GM23248 (cell line): Measurements from ENCODE around the gene PPP2R5A. TPM values are rescaled to one million over a fixed set of nuclear protein-coding genes. Genes with fewer than 3 reads are reported as not detected.
"Not testable (repeated sequence)": the region's sequence is repeated elsewhere in the genome, so short reads cannot be mapped to it uniquely, and the experiment has no call there.

Source experiments
- DNase-seq: peaks from one replicate; pipeline ENCODE4 v3.0.0-alpha.2; 2015
- H2AFZ ChIP-seq: fragments of 200-600 bp; sonication (generic); 2 replicates; pipeline ENCODE4 v1.6.1; 2016; ENCODE audit warnings: antibody characterized with exemption
- H3F3A ChIP-seq: fragments of 200-600 bp; sonication (generic); 2 replicates; pipeline ENCODE4 v1.6.1; 2016; ENCODE audit warnings: mild to moderate bottlenecking, antibody characterized with exemption, mixed run types; ENCODE audit not compliant: insufficient read depth
- H3K27ac ChIP-seq: fragments of 200-600 bp; sonication (generic); 2 replicates; pipeline ENCODE4 v1.5.1; 2016; ENCODE audit warnings: mild to moderate bottlenecking
- H3K27me3 ChIP-seq: fragments of 200-600 bp; sonication (generic); replicated peaks from 2 replicates; pipeline ENCODE4 v1.6.1; 2016; ENCODE audit warnings: mild to moderate bottlenecking; ENCODE audit not compliant: insufficient read depth
- H3K36me3 ChIP-seq: fragments of 200-600 bp; sonication (generic); 2 replicates; pipeline ENCODE4 v1.6.1; 2016; ENCODE audit warnings: low read depth, mild to moderate bottlenecking
- H3K4me1 ChIP-seq: fragments of 200-600 bp; sonication (generic); 2 replicates; pipeline ENCODE4 v1.6.1; 2016; ENCODE audit warnings: mild to moderate bottlenecking; ENCODE audit not compliant: insufficient read depth
- H3K4me2 ChIP-seq: fragments of 200-600 bp; sonication (generic); one replicate; pipeline ENCODE4 v1.6.1; 2016; ENCODE audit warnings: mild to moderate bottlenecking; ENCODE audit not compliant: unreplicated experiment
- H3K4me3 ChIP-seq: fragments of 200-600 bp; sonication (generic); 2 replicates; pipeline ENCODE4 v1.5.1; 2016; ENCODE audit warnings: mild to moderate bottlenecking
- H3K79me2 ChIP-seq: fragments of 200-600 bp; sonication (generic); 2 replicates; pipeline ENCODE4 v1.6.1; 2016; ENCODE audit warnings: mild to moderate bottlenecking; ENCODE audit not compliant: insufficient read depth
- H3K9ac ChIP-seq: fragments of 200-600 bp; sonication (generic); 2 replicates; pipeline ENCODE4 v1.6.1; 2016; ENCODE audit warnings: mild to moderate bottlenecking
- H3K9me2 ChIP-seq: fragments of 200-600 bp; sonication (generic); 2 replicates; pipeline ENCODE4 v1.6.1; 2016; ENCODE audit warnings: mixed run types, mild to moderate bottlenecking, moderate library complexity; ENCODE audit not compliant: insufficient read depth
- H3K9me3 ChIP-seq: fragments of 200-600 bp; sonication (generic); one replicate; pipeline ENCODE4 v1.6.1; 2017; ENCODE audit warnings: low read depth
- H4K20me1 ChIP-seq: fragments of 200-600 bp; sonication (generic); 2 replicates; pipeline ENCODE4 v1.6.0; 2016; ENCODE audit not compliant: insufficient read depth
- EZH2 ChIP-seq: fragments of 200-600 bp; sonication (generic); IDR thresholded peaks from 2 replicates; pipeline ENCODE4 v1.6.1; 2018; ENCODE audit warnings: antibody characterized with exemption, mild to moderate bottlenecking; ENCODE audit not compliant: insufficient read depth, poor library complexity, severe bottlenecking
- EZH2phosphoT487 ChIP-seq: fragments of 200-600 bp; sonication (generic); IDR thresholded peaks from 2 replicates; pipeline ENCODE4 v1.6.1; 2018; ENCODE audit warnings: antibody characterized with exemption, moderate library complexity, mild to moderate bottlenecking, low read depth; ENCODE audit not compliant: insufficient read depth
- WGBS, 2 experiments: methylation state at CpG; one replicate each; pipeline ENCODE4 v1.1.6; 2015 to 2017; ENCODE audit warnings: low lambda C conversion rate in 2 of 2, low coverage in 1 of 2; ENCODE audit errors: missing lambda C conversion rate in 2 of 2; 5-methylcytosine and 5-hydroxymethylcytosine counted together
- in situ Hi-C: fragments of 300-500 bp; cut with MboI; formaldehyde crosslinking; loops from 2 replicates; pipeline ENCODE4 v1.15.0; 2020
- polyA plus RNA-seq: library from polyadenylated mRNA; unstranded; fragments of >200 nt; fragmentation: Nextera tagmentation; extraction: Ambion mirVana; gene quantifications from 2 replicates; pipeline ENCODE4 v1.2.1, GENCODE V29; 2016
- total RNA-seq: library from RNA; depleted of rRNA; stranded (reverse); fragments of >200 nt; shearing (Covaris generic); gene quantifications from 2 replicates; pipeline ENCODE4 v1.2.3, GENCODE V29; 2014

The PPP2R5A gene
- total and polyA plus RNA-seq, 2 experiments from 2014 or later = 13.9 to 31.7 TPM

- H3K27me3 ChIP-seq = no peaks in the 10 kb centered on the region
- TF ChIP-seq EZH2 = no peak
- TF ChIP-seq EZH2phosphoT487 = no peak
Measured at GRCh38 chr1:212381397-212382035, 96.3 kb downstream of the PPP2R5A start.

GRCh38 chr1:212386029-212386428 lies 100.8 kb downstream of the PPP2R5A start:
- no peak overlapping the region for H3K27ac ChIP-seq
- WGBS, 2 experiments = 60 to 70% methylated on average over 1 of the region's 1 CpG
- no peak for TF ChIP-seq EZH2phosphoT487
- no peaks in the 10 kb centered on the region for H3K9me2 ChIP-seq
- H3F3A ChIP-seq = no peaks in the 10 kb centered on the region
- no peaks in the 10 kb centered on the region for H3K4me1 ChIP-seq
- no peak overlapping the region for H3K4me3 ChIP-seq
- no peaks in the 10 kb centered on the region for H3K36me3 ChIP-seq
- no peaks in the 10 kb centered on the region for H4K20me1 ChIP-seq
- no peak overlapping the region for H3K4me2 ChIP-seq
- H2AFZ ChIP-seq = no peak overlapping the region
- H3K27me3 ChIP-seq = no peaks in the 10 kb centered on the region
- H3K9ac ChIP-seq = no peak overlapping the region
- DNase-seq = no peak
- H3K79me2 ChIP-seq = no peaks in the 10 kb centered on the region
- H3K9me3 ChIP-seq = no peaks in the 10 kb centered on the region
- in situ Hi-C loops = no loop called here

More at GRCh38 chr1:212381397-212382035, 96.3 kb downstream of the PPP2R5A start:
- in situ Hi-C loops = no loop called here
- H3K36me3 ChIP-seq = no peaks in the 10 kb centered on the region
- no peak overlapping the region for H3K4me3 ChIP-seq
- no peaks in the 10 kb centered on the region for H3K79me2 ChIP-seq
- no peak overlapping the region for H2AFZ ChIP-seq
- WGBS, 2 experiments = 83 to 84% methylated on average over 4 of the region's 4 CpGs
- no peaks in the 10 kb centered on the region for H3K9me3 ChIP-seq
- H3K9me2 ChIP-seq = no peaks in the 10 kb centered on the region
- H3F3A ChIP-seq = no peaks in the 10 kb centered on the region
- DNase-seq = no peak
- H3K4me1 ChIP-seq = no peaks in the 10 kb centered on the region
- H3K27ac ChIP-seq = no peak overlapping the region
- no peak overlapping the region for H3K4me2 ChIP-seq
- H3K9ac ChIP-seq = no peak overlapping the region
- H4K20me1 ChIP-seq = no peaks in the 10 kb centered on the region

GRCh38 chr1:212388985-212389716 lies 103.9 kb downstream of the PPP2R5A start:
- Histone ChIP-seq H3K36me3 (no peaks in the 10 kb centered on the region), H3K4me2 (no peak overlapping the region), H2AFZ (no peak overlapping the region), H3K9me3 (no peaks in the 10 kb centered on the region), H3K79me2 (no peaks in the 10 kb centered on the region), H3K4me1 (no peaks in the 10 kb centered on the region), H4K20me1 (no peaks in the 10 kb centered on the region), H3K9ac (no peak overlapping the region), H3F3A (no peaks in the 10 kb centered on the region), H3K9me2 (no peaks in the 10 kb centered on the region), H3K27me3 (no peaks in the 10 kb centered on the region), H3K27ac (no peak overlapping the region), H3K4me3 (no peak overlapping the region)
- 97 to 100% methylated on average over 1 of the region's 1 CpG for WGBS, 2 experiments
- no peak for DNase-seq
- in situ Hi-C loops = no loop called here
- TF ChIP-seq EZH2 (no peak), EZH2phosphoT487 (no peak)

GRCh38 chr1:212395678-212396437 lies 110.6 kb downstream of the PPP2R5A start:
- in situ Hi-C loops, H3K27ac ChIP-seq, H3K27me3 ChIP-seq, H3K79me2 ChIP-seq, H3F3A ChIP-seq, H3K4me3 ChIP-seq, H3K36me3 ChIP-seq, DNase-seq, H3K9me2 ChIP-seq, H3K4me1 ChIP-seq, H3K4me2 ChIP-seq, H3K9ac ChIP-seq, H2AFZ ChIP-seq, H4K20me1 ChIP-seq, H3K9me3 ChIP-seq: not testable (repeated sequence)
- WGBS, 2 experiments = 92 to 94% methylated on average over 6 of the region's 6 CpGs
